Osteocyte (in vitro differentiated cells): ENCODE measurements around the gene NTF4. TPM values are rescaled to one million over a fixed set of nuclear protein-coding genes. Genes with fewer than 3 reads are reported as not detected.
"Not testable (repeated sequence)": the region's sequence is repeated elsewhere in the genome, so short reads cannot be mapped to it uniquely, and the experiment has no call there.

ENCODE experiments used
- DNase-seq: peaks from one replicate; pipeline ENCODE4 v3.0.0; 2021; ENCODE audit warnings: mixed read lengths; ENCODE audit not compliant: unreplicated experiment; ENCODE audit errors: extremely low spot score
- H3K27ac Mint-ChIP-seq: one replicate; pipeline ENCODE4 v1.8.0; 2021; ENCODE audit warnings: mild to moderate bottlenecking, mixed read lengths; ENCODE audit not compliant: unreplicated experiment
- H3K27me3 Mint-ChIP-seq: one replicate; pipeline ENCODE4 v1.8.0; 2021; ENCODE audit warnings: mixed read lengths; ENCODE audit not compliant: unreplicated experiment
- H3K36me3 Mint-ChIP-seq: one replicate; pipeline ENCODE4 v1.8.0; 2021; ENCODE audit warnings: mixed read lengths; ENCODE audit not compliant: unreplicated experiment
- H3K4me1 Mint-ChIP-seq: one replicate; pipeline ENCODE4 v1.8.0; 2021; ENCODE audit warnings: mixed read lengths; ENCODE audit not compliant: unreplicated experiment
- H3K4me3 Mint-ChIP-seq: one replicate; pipeline ENCODE4 v1.8.0; 2021; ENCODE audit warnings: mild to moderate bottlenecking, moderate library complexity, mixed read lengths; ENCODE audit not compliant: unreplicated experiment
- H3K9me3 Mint-ChIP-seq: one replicate; pipeline ENCODE4 v1.8.0; 2021; ENCODE audit warnings: mixed read lengths; ENCODE audit not compliant: unreplicated experiment
- CTCF ChIP-seq: fragments of 200-600 bp; sonication (generic); IDR thresholded peaks from 2 replicates; pipeline ENCODE4 v1.5.0; 2021; ENCODE audit warnings: antibody characterized with exemption, mild to moderate bottlenecking, moderate library complexity
- total RNA-seq: library from RNA; stranded (reverse); gene quantifications from 2 replicates; pipeline ENCODE4 v1.2.1, GENCODE V29; 2021

NTF4 gene
- total RNA-seq, 1 donor from 2014 or later, result not detected

- H3K27me3 Mint-ChIP-seq, H3K4me3 Mint-ChIP-seq, DNase-seq, H3K9me3 Mint-ChIP-seq, H3K27ac Mint-ChIP-seq, H3K36me3 Mint-ChIP-seq: not testable (repeated sequence)
- peaks cover 12% of the 10 kb centered on the region for H3K4me1 Mint-ChIP-seq
Observed at GRCh38 chr19:49042666-49043065, 22.0 kb downstream of the NTF4 start.

DNA sequence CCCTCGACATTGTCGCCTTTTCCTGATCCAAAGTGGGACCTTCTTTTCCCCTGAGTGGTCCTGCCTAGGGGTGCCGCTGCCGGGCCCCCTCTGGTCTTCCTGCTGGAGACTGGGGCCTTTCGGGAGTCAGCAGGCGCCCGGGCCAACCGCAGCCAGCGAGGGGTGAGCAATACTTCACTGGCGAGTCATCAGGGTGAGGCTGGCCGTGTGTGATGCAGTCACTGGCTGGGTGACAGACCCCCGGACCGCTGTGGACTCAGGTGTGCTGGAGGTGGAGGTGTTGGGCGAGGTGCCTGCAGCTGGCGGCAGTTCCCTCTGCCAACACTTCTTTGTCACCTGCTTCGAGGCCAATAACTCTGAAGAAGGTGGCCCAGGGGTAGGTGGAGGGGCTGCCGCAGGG lies 22.4 kb downstream of the NTF4 start:
- Mint-ChIP-seq H3K27ac (no peak overlapping the region), H3K4me3 (no peak overlapping the region)

GRCh38 chr19:49039736-49040135 lies 24.9 kb downstream of the NTF4 start:
- DNase-seq, H3K36me3 Mint-ChIP-seq, H3K27ac Mint-ChIP-seq, H3K9me3 Mint-ChIP-seq, H3K4me3 Mint-ChIP-seq, H3K27me3 Mint-ChIP-seq: not testable (repeated sequence)
- H3K4me1 Mint-ChIP-seq, result peaks cover 12% of the 10 kb centered on the region

More for the DNA sequence above, 22.4 kb downstream of the NTF4 start:
- DNase-seq, result no peak
- Mint-ChIP-seq H3K27me3 (no peaks in the 10 kb centered on the region), H3K36me3 (no peaks in the 10 kb centered on the region), H3K9me3 (no peaks in the 10 kb centered on the region), H3K4me1 (peaks cover 12% of the 10 kb centered on the region)
- TF ChIP-seq CTCF, result no peak

DNA sequence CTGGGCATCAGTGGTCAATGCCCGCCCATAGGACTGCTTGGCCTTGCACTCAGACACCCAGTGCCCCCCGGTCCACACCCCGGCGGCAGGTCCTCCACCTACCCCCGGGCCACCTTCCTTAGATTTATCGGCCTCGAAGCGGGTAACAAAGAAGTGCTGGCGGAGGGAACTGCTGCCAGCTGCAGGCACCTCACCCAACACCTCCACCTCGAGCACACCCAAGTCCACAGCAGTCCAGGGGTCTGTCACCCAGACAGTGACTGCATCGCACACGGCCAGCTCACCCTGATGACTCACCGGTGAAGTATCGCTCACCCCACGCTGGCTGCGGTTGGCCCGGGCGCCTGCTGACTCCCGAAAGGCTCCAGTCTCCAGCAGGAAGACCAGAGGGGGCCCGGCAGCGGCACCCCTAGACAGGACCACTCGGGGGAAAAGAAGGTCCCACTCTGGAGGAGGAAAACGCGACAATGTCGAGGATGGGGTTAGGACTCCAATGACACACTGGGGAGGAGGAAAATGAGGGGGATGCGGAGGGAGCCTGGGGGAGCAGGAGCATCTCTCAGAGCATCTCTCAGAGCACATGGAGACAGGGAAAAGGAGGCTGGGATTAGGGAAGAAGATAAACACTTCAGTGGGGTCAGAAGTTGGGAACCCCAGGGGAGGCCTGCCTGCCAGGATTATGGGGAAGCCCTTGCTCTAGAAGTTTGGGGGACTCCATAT lies 25.9 kb downstream of the NTF4 start:
- H3K4me3 Mint-ChIP-seq, DNase-seq: not testable (repeated sequence)

DNA sequence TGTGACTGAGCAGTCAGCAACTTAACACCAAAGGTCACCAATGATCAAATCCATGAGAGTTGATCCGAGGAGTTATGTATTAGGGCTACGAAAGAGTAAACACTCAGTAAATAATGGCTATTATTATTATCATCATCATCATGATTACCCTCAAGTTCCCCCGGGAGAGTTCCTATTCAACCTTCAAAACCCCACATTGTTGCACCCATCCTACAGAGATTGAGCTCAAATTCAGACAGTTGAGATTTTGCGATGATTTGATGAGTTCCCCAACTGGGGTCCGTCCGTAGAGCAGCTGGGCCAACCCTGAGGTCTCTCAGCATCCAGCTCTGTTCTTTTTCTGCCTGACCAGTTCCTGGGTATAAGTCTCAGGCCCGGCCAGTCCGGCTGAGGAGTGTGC lies 26.5 kb downstream of the NTF4 start:
- H3K27me3 Mint-ChIP-seq, H3K36me3 Mint-ChIP-seq, H3K4me3 Mint-ChIP-seq, DNase-seq, H3K27ac Mint-ChIP-seq, H3K9me3 Mint-ChIP-seq: not testable (repeated sequence)
- H3K4me1 Mint-ChIP-seq, result peaks cover 12% of the 10 kb centered on the region

More for the DNA sequence above, 25.9 kb downstream of the NTF4 start:
- not testable (repeated sequence) for H3K27me3 Mint-ChIP-seq, H3K36me3 Mint-ChIP-seq, H3K9me3 Mint-ChIP-seq, H3K27ac Mint-ChIP-seq
- peaks cover 12% of the 10 kb centered on the region for H3K4me1 Mint-ChIP-seq

DNA sequence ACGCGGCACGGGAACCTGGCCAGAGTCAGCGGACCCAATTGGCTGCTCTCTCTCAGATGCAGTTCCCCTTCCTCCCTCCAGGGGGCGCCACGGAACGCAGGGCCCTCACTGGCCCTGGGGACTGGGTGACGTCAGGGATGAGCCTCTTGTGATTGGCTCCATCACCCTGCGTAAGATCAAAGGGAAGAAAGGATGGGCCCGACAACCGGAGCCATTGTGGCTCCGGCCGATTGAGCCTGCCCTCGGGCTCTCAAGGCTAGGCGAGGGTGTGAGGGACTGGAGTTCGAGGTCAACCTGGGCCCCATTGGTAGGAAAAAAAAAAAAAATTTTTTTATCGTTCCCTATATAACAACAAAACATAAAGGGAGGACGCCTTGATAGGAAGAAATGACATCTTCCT lies 27.8 kb downstream of the NTF4 start, which contains the start of gene CGB1:
Gene CGB1, minus strand, starts transcription at position 81 of the 400 bp plus-strand sequence. CDS start 184 bp downstream, outside the sequence.
- TF ChIP-seq CTCF, result peak; percentile 46
- not testable (repeated sequence) for DNase-seq, H3K4me1 Mint-ChIP-seq, H3K27me3 Mint-ChIP-seq, H3K27ac Mint-ChIP-seq, H3K9me3 Mint-ChIP-seq, H3K4me3 Mint-ChIP-seq, H3K36me3 Mint-ChIP-seq

GRCh38 chr19:49031642-49032301 lies 32.8 kb downstream of the NTF4 start, which contains the start of gene CGB2:
Gene CGB2 (plus strand): TSS chr19:49031890. CDS start chr19:49032096, 206 bp downstream.
- not testable (repeated sequence) for H3K27me3 Mint-ChIP-seq, H3K9me3 Mint-ChIP-seq, H3K4me3 Mint-ChIP-seq, H3K4me1 Mint-ChIP-seq, H3K36me3 Mint-ChIP-seq, DNase-seq, H3K27ac Mint-ChIP-seq
- TF ChIP-seq CTCF, result peak; percentile 39

DNA sequence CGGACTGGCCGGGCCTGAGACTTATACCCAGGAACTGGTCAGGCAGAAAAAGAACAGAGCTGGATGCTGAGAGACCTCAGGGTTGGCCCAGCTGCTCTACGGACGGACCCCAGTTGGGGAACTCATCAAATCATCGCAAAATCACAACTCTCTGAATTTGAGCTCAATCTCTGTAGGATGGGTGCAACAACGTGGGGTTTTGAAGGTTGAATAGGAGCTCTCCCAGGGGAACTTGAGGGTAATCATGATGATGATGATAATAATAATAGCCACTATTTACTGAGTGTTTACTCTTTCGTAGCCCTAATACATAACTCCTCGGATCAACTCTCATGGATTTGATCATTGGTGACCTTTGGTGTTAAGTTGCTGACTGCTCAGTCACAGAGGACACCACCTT lies 34.3 kb downstream of the NTF4 start:
- not testable (repeated sequence) for DNase-seq, H3K9me3 Mint-ChIP-seq, H3K27ac Mint-ChIP-seq, H3K27me3 Mint-ChIP-seq, H3K36me3 Mint-ChIP-seq, H3K4me3 Mint-ChIP-seq
- peaks cover 11% of the 10 kb centered on the region for H3K4me1 Mint-ChIP-seq

DNA sequence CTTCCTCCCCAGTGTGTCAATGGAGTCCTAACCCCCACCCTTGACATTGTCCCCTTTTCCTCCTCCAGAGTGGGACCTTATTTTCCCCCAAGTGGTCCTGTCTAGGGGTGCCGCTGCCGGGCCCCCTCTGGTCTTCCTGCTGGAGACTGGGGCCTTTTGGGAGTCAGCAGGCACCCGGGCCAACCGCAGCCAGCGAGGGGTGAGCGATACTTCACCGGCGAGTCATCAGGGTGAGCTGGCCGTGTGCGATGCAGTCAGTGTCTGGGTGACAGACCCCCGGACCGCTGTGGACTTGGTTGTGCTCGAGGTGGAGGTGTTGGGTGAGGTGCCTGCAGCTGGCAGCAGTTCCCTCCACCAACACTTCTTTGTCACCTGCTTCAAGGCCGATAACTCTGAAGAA lies 34.9 kb downstream of the NTF4 start:
- DNase-seq, H3K27me3 Mint-ChIP-seq: not testable (repeated sequence)

More for the DNA sequence above, 34.9 kb downstream of the NTF4 start:
- H3K9me3 Mint-ChIP-seq, H3K27ac Mint-ChIP-seq, H3K36me3 Mint-ChIP-seq, H3K4me3 Mint-ChIP-seq: not testable (repeated sequence)
- H3K4me1 Mint-ChIP-seq, result peaks cover 11% of the 10 kb centered on the region
